ENCODE results near the gene SSX2IP. TPM values are rescaled to one million over a fixed set of nuclear protein-coding genes. Genes with fewer than 3 reads are reported as not detected.

Gene SSX2IP
- total and polyA plus RNA-seq, 2 experiments from 2014 or later, result 23.2 to 28.4 TPM

DNA sequence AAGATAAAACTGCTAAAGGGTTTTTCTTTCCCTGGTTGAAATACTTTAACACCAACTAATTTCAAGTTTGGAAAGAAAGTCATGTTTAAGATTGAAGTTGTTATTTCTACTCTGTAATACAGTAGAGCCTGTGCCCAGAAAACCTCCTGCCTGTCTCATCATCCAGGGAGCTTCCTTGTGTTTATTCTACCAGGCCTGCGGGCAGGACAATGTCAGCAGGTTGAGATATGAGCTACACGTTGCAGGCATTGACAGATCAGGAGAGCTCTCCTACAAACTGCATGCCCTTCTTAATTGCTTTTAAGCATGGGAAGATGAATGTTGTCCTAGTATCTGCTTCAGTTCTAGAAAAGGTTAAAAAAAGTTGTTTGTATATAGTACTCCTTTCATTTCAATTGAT lies 72.9 kb downstream of the SSX2IP start:
- Histone ChIP-seq H3K9me2 (ENCODE audit: insufficient read depth) (no peaks in the 10 kb centered on the region), H3K36me3 (ENCODE audit: insufficient read depth) (no peaks in the 10 kb centered on the region; the same call in 1 of the 2 replicates), H3K4me1 (ENCODE audit: insufficient read depth) (peaks cover 6% of the 10 kb centered on the region; the same call in 1 of the 2 replicates), H3K4me2 (no peak overlapping the region), H3K27me3 (ENCODE audit: insufficient read depth) (no peaks in the 10 kb centered on the region), H3F3A (replicated peaks; ENCODE audit: low read depth) (0 out of 2 replicates have a peak, but pooled peaks cover 3% of the 10 kb centered on the region), H4K20me1 (replicated peaks; ENCODE audit: insufficient read depth) (no peaks in the 10 kb centered on the region), H3K79me2 (replicated peaks; ENCODE audit: insufficient read depth) (no peaks in the 10 kb centered on the region), H3K27ac (ENCODE audit: low read depth) (no peak overlapping the region), H2AFZ (no peak overlapping the region), H3K4me3 (no peak overlapping the region)
- Mint-ChIP-seq H3K4me3 (no peak overlapping the region), H3K36me3 (ENCODE audit: low read depth) (peaks cover 18% of the 10 kb centered on the region), H3K4me1 (peaks cover 16% of the 10 kb centered on the region), H3K9me3 (peaks cover 27% of the 10 kb centered on the region), H3K27ac (no peak overlapping the region), H3K27me3 (ENCODE audit: insufficient read depth, low read depth, poor library complexity) (peaks cover 10% of the 10 kb centered on the region)
- no peak for ATAC-seq
- DNase-seq (ENCODE audit: low spot score), result no peak
- no peak for TF ChIP-seq EZH2 (IDR thresholded peaks at IDR 0.05; ENCODE audit: low read depth, unreplicated experiment)
- TF ChIP-seq EZH2phosphoT487 (IDR thresholded peaks at IDR 0.05; ENCODE audit: unreplicated experiment), result no peak
- TF ChIP-seq, protein P1, sequence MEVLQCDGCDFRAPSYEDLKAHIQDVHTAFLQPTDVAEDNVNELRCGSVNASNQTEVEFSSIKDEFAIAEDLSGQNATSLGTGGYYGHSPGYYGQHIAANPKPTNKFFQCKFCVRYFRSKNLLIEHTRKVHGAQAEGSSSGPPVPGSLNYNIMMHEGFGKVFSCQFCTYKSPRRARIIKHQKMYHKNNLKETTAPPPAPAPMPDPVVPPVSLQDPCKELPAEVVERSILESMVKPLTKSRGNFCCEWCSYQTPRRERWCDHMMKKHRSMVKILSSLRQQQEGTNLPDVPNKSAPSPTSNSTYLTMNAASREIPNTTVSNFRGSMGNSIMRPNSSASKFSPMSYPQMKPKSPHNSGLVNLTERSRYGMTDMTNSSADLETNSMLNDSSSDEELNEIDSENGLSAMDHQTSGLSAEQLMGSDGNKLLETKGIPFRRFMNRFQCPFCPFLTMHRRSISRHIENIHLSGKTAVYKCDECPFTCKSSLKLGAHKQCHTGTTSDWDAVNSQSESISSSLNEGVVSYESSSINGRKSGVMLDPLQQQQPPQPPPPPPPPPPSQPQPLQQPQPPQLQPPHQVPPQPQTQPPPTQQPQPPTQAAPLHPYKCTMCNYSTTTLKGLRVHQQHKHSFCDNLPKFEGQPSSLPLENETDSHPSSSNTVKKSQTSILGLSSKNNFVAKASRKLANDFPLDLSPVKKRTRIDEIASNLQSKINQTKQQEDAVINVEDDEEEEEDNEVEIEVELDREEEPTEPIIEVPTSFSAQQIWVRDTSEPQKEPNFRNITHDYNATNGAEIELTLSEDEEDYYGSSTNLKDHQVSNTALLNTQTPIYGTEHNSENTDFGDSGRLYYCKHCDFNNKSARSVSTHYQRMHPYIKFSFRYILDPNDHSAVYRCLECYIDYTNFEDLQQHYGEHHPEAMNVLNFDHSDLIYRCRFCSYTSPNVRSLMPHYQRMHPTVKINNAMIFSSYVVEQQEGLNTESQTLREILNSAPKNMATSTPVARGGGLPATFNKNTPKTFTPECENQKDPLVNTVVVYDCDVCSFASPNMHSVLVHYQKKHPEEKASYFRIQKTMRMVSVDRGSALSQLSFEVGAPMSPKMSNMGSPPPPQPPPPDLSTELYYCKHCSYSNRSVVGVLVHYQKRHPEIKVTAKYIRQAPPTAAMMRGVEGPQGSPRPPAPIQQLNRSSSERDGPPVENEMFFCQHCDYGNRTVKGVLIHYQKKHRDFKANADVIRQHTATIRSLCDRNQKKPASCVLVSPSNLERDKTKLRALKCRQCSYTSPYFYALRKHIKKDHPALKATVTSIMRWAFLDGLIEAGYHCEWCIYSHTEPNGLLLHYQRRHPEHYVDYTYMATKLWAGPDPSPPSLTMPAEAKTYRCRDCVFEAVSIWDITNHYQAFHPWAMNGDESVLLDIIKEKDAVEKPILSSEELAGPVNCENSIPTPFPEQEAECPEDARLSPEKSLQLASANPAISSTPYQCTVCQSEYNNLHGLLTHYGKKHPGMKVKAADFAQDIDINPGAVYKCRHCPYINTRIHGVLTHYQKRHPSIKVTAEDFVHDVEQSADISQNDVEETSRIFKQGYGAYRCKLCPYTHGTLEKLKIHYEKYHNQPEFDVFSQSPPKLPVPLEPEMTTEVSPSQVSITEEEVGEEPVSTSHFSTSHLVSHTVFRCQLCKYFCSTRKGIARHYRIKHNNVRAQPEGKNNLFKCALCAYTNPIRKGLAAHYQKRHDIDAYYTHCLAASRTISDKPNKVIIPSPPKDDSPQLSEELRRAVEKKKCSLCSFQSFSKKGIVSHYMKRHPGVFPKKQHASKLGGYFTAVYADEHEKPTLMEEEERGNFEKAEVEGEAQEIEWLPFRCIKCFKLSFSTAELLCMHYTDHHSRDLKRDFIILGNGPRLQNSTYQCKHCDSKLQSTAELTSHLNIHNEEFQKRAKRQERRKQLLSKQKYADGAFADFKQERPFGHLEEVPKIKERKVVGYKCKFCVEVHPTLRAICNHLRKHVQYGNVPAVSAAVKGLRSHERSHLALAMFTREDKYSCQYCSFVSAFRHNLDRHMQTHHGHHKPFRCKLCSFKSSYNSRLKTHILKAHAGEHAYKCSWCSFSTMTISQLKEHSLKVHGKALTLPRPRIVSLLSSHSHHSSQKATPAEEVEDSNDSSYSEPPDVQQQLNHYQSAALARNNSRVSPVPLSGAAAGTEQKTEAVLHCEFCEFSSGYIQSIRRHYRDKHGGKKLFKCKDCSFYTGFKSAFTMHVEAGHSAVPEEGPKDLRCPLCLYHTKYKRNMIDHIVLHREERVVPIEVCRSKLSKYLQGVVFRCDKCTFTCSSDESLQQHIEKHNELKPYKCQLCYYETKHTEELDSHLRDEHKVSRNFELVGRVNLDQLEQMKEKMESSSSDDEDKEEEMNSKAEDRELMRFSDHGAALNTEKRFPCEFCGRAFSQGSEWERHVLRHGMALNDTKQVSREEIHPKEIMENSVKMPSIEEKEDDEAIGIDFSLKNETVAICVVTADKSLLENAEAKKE (CRISPR knock-in tag; IDR thresholded peaks at IDR 0.05), result no peak
- TF ChIP-seq, protein P2, sequence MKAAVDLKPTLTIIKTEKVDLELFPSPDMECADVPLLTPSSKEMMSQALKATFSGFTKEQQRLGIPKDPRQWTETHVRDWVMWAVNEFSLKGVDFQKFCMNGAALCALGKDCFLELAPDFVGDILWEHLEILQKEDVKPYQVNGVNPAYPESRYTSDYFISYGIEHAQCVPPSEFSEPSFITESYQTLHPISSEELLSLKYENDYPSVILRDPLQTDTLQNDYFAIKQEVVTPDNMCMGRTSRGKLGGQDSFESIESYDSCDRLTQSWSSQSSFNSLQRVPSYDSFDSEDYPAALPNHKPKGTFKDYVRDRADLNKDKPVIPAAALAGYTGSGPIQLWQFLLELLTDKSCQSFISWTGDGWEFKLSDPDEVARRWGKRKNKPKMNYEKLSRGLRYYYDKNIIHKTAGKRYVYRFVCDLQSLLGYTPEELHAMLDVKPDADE (IDR thresholded peaks at IDR 0.05), result no peak
- no peak for TF ChIP-seq STAT1 (IDR thresholded peaks at IDR 0.05; ENCODE audit: unreplicated experiment)
- TF ChIP-seq CREB1 (CRISPR knock-in tag; IDR thresholded peaks at IDR 0.05; ENCODE audit: low read depth), result no peak
- TF ChIP-seq JUNB (IDR thresholded peaks at IDR 0.05; ENCODE audit: unreplicated experiment), result no peak
- no peak for TF ChIP-seq ZNF331 (CRISPR knock-in tag; IDR thresholded peaks at IDR 0.05; ENCODE audit: low read depth)
- TF ChIP-seq ZNF114 (CRISPR knock-in tag; IDR thresholded peaks at IDR 0.05), result no peak
- TF ChIP-seq POLR2AphosphoS5 (IDR thresholded peaks at IDR 0.05; ENCODE audit: low read depth), result no peak
- no peak for TF ChIP-seq REST (IDR thresholded peaks at IDR 0.05; ENCODE audit: unreplicated experiment)
- no peak for TF ChIP-seq NANOG (IDR thresholded peaks at IDR 0.05; ENCODE audit: borderline replicate concordance)
- TF ChIP-seq, protein P3, sequence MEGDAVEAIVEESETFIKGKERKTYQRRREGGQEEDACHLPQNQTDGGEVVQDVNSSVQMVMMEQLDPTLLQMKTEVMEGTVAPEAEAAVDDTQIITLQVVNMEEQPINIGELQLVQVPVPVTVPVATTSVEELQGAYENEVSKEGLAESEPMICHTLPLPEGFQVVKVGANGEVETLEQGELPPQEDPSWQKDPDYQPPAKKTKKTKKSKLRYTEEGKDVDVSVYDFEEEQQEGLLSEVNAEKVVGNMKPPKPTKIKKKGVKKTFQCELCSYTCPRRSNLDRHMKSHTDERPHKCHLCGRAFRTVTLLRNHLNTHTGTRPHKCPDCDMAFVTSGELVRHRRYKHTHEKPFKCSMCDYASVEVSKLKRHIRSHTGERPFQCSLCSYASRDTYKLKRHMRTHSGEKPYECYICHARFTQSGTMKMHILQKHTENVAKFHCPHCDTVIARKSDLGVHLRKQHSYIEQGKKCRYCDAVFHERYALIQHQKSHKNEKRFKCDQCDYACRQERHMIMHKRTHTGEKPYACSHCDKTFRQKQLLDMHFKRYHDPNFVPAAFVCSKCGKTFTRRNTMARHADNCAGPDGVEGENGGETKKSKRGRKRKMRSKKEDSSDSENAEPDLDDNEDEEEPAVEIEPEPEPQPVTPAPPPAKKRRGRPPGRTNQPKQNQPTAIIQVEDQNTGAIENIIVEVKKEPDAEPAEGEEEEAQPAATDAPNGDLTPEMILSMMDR (conservative IDR thresholded peaks at IDR 0.05; ENCODE audit: low read depth in 2 of 2), result no peak
